ENCODE measurements around the gene DAPP1.
A peak's percentile ranks its signal among the peaks of the same experiment; 100 is the strongest.
"Not testable (repeated sequence)": the region's sequence is repeated elsewhere in the genome, so short reads cannot be mapped to it uniquely, and the experiment has no call there.

DAPP1 gene, protein sequence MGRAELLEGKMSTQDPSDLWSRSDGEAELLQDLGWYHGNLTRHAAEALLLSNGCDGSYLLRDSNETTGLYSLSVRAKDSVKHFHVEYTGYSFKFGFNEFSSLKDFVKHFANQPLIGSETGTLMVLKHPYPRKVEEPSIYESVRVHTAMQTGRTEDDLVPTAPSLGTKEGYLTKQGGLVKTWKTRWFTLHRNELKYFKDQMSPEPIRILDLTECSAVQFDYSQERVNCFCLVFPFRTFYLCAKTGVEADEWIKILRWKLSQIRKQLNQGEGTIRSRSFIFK

GRCh38 chr4:99816545-99817308 is at the start of gene DAPP1:
Gene DAPP1, plus strand, starts transcription at chr4:99816827. Its CDS starts 87 bp downstream, at chr4:99816914.
- TF ChIP-seq, protein P1, sequence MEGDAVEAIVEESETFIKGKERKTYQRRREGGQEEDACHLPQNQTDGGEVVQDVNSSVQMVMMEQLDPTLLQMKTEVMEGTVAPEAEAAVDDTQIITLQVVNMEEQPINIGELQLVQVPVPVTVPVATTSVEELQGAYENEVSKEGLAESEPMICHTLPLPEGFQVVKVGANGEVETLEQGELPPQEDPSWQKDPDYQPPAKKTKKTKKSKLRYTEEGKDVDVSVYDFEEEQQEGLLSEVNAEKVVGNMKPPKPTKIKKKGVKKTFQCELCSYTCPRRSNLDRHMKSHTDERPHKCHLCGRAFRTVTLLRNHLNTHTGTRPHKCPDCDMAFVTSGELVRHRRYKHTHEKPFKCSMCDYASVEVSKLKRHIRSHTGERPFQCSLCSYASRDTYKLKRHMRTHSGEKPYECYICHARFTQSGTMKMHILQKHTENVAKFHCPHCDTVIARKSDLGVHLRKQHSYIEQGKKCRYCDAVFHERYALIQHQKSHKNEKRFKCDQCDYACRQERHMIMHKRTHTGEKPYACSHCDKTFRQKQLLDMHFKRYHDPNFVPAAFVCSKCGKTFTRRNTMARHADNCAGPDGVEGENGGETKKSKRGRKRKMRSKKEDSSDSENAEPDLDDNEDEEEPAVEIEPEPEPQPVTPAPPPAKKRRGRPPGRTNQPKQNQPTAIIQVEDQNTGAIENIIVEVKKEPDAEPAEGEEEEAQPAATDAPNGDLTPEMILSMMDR (IDR thresholded peaks at IDR 0.05; ENCODE audit: low read depth, low read length): no peak
- no peak within 1 kb of the TSS for H3K4me3 ChIP-seq (replicated peaks in 1 of 2; ENCODE audit: low read depth in 2 of 2, low read length in 2 of 2)
- DNase-seq (ENCODE audit: low read depth in 2 of 2): no peak

GRCh38 chr4:99770842-99771241 is 45.8 kb upstream of the DAPP1 start:
- not testable (repeated sequence) for H3K4me3 ChIP-seq (replicated peaks in 1 of 2; ENCODE audit: low read depth in 2 of 2, low read length in 2 of 2); DNase-seq (ENCODE audit: low read depth in 2 of 2)

- DNase-seq (ENCODE audit: low read depth in 2 of 2): no peak
- H3K4me3 ChIP-seq (replicated peaks in 1 of 2; ENCODE audit: low read depth in 2 of 2, low read length in 2 of 2): no peak overlapping the region
- TF ChIP-seq, protein P1 (IDR thresholded peaks at IDR 0.05; ENCODE audit: low read depth, low read length): no peak
Observed at GRCh38 chr4:99783940-99784339, 32.7 kb upstream of the DAPP1 start.

DNA sequence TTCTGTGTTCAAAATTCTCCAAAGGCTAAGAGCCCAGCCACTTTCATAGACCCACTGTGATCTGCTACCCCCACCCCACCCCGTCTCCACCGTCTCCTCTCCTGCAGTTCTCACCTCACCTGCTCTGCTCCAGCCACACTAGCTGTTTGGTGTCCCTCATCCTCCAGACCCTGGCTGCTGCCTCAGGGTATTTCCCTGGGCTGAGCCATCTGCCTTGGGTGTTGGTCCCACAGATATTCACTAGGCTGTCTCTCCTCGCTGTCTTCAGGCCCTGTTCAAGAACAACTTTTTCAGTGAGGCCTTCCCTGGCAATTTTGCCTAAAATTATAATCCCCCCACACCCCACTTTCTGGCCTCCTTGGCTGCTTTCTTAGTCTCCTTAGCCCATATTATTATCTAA is 31.8 kb upstream of the DAPP1 start:
- no peak overlapping the region for H3K4me3 ChIP-seq (replicated peaks in 1 of 2; ENCODE audit: low read depth in 2 of 2, low read length in 2 of 2)
- TF ChIP-seq, protein P1 (IDR thresholded peaks at IDR 0.05; ENCODE audit: low read depth, low read length): no peak
- DNase-seq (ENCODE audit: low read depth in 2 of 2): no peak

- H3K4me3 ChIP-seq (replicated peaks in 1 of 2; ENCODE audit: low read depth in 2 of 2, low read length in 2 of 2): no peak overlapping the region
- TF ChIP-seq, protein P1 (IDR thresholded peaks at IDR 0.05; ENCODE audit: low read depth, low read length): no peak
- DNase-seq (ENCODE audit: low read depth in 2 of 2): peak; percentile 1 to 12
Observed at GRCh38 chr4:99790796-99791617, 25.6 kb upstream of the DAPP1 start.

- no peak overlapping the region for H3K4me3 ChIP-seq (replicated peaks in 1 of 2; ENCODE audit: low read depth in 2 of 2, low read length in 2 of 2)
- TF ChIP-seq, protein P1 (IDR thresholded peaks at IDR 0.05; ENCODE audit: low read depth, low read length): no peak
- DNase-seq (ENCODE audit: low read depth in 2 of 2): no peak
Observed at GRCh38 chr4:99800332-99801004, 16.2 kb upstream of the DAPP1 start.
